WTC11 (cell line): ENCODE measurements around the gene GALNT3. TPM values are rescaled to one million over a fixed set of nuclear protein-coding genes. Genes with fewer than 3 reads are reported as not detected.
A peak's percentile ranks its signal among the peaks of the same experiment; 100 is the strongest.

Experiments
- ARID4B ChIP-seq: sonication (generic); formaldehyde crosslinking; IDR thresholded peaks from 2 replicates; pipeline ENCODE4 v1.8.0; 2023; ENCODE audit warnings: missing genetic modification reagents, mild to moderate bottlenecking, borderline replicate concordance
- E2F4 ChIP-seq: sonication (generic); formaldehyde crosslinking; IDR thresholded peaks from 2 replicates; pipeline ENCODE4 v1.8.1; 2022; ENCODE audit warnings: low read depth, mild to moderate bottlenecking, moderate library complexity, missing genetic modification reagents, borderline replicate concordance
- FOXK1 ChIP-seq: sonication (generic); formaldehyde crosslinking; IDR thresholded peaks from 2 replicates; pipeline ENCODE4 v1.8.0; 2022; ENCODE audit warnings: mild to moderate bottlenecking, moderate library complexity, missing genetic modification reagents
- GRHL2 ChIP-seq: fragments of 250-450 bp; sonication (Bioruptor Pico); IDR thresholded peaks from 2 replicates; pipeline ENCODE4 v1.8.0; 2022; ENCODE audit warnings: mild to moderate bottlenecking, moderate library complexity; ENCODE audit not compliant: insufficient replicate concordance, severe bottlenecking
- GTF2I ChIP-seq: fragments of 250-450 bp; sonication (Bioruptor Pico); conservative IDR thresholded peaks from 2 replicates; pipeline ENCODE4 v1.4.0; 2021; ENCODE audit warnings: mild to moderate bottlenecking
- HMGXB4 ChIP-seq: sonication (generic); formaldehyde crosslinking; IDR thresholded peaks from 2 replicates; pipeline ENCODE4 v1.8.1; 2023; ENCODE audit warnings: mild to moderate bottlenecking, moderate library complexity, missing genetic modification reagents
- MAX ChIP-seq: sonication (generic); formaldehyde crosslinking; IDR thresholded peaks from 2 replicates; pipeline ENCODE4 v1.8.0; 2022; ENCODE audit warnings: mild to moderate bottlenecking, missing genetic modification reagents
- MXD4 ChIP-seq: fragments of 250-450 bp; sonication (Bioruptor Pico); IDR thresholded peaks from 2 replicates; pipeline ENCODE4 v1.8.0; 2021; ENCODE audit warnings: mild to moderate bottlenecking, moderate library complexity, borderline replicate concordance
- RELA ChIP-seq: sonication (generic); formaldehyde crosslinking; IDR thresholded peaks from 2 replicates; pipeline ENCODE4 v1.8.1; 2022; ENCODE audit warnings: missing genetic modification reagents, mild to moderate bottlenecking, borderline replicate concordance
- SP1 ChIP-seq: sonication (generic); formaldehyde crosslinking; conservative IDR thresholded peaks from 2 replicates; pipeline ENCODE4 v1.8.1; 2022; ENCODE audit warnings: missing genetic modification reagents
- STAT6 ChIP-seq: sonication (generic); formaldehyde crosslinking; conservative IDR thresholded peaks from 2 replicates; pipeline ENCODE4 v1.8.1; 2023; ENCODE audit warnings: mild to moderate bottlenecking, low read depth, missing genetic modification reagents, moderate library complexity
- ZBTB21 ChIP-seq: sonication (generic); formaldehyde crosslinking; IDR thresholded peaks from 2 replicates; pipeline ENCODE4 v1.8.1; 2023; ENCODE audit warnings: mild to moderate bottlenecking, missing genetic modification reagents, borderline replicate concordance
- ZNF263 ChIP-seq: sonication (generic); formaldehyde crosslinking; IDR thresholded peaks from 2 replicates; pipeline ENCODE4 v1.8.1; 2022; ENCODE audit warnings: low read depth, mild to moderate bottlenecking, moderate library complexity, missing genetic modification reagents
- ZNF396 ChIP-seq: fragments of 250-450 bp; sonication (Bioruptor Pico); IDR thresholded peaks from 2 replicates; pipeline ENCODE4 v1.8.0; 2021; ENCODE audit warnings: mild to moderate bottlenecking, moderate library complexity, borderline replicate concordance
- ZNF671 ChIP-seq: fragments of 250-450 bp; sonication (Bioruptor Pico); IDR thresholded peaks from 2 replicates; pipeline ENCODE4 v1.8.0; 2021; ENCODE audit warnings: mild to moderate bottlenecking
- total RNA-seq: library from RNA; stranded (reverse); gene quantifications from 3 replicates; pipeline ENCODE4 v1.2.3, GENCODE V29; 2021
- TF ChIP-seq, protein P1 (sequence below): fragments of 250-450 bp; sonication (Bioruptor Pico); IDR thresholded peaks from 2 replicates; pipeline ENCODE4 v1.9.0; 2021; ENCODE audit warnings: mild to moderate bottlenecking
- TF ChIP-seq, protein P2 (sequence below): sonication (generic); formaldehyde crosslinking; IDR thresholded peaks from 2 replicates; pipeline ENCODE4 v1.8.1; 2023; ENCODE audit warnings: mild to moderate bottlenecking, missing genetic modification reagents, moderate library complexity
- TF ChIP-seq, protein P3 (sequence below): sonication (generic); formaldehyde crosslinking; IDR thresholded peaks from 2 replicates; pipeline ENCODE4 v1.8.1; 2022; ENCODE audit warnings: low read depth, missing genetic modification reagents, borderline replicate concordance
- TF ChIP-seq, protein P4 (sequence below): sonication (generic); formaldehyde crosslinking; IDR thresholded peaks from 2 replicates; pipeline ENCODE4 v1.8.0; 2022; ENCODE audit warnings: mild to moderate bottlenecking, missing genetic modification reagents

GALNT3 gene
- total RNA-seq, 1 experiment from 2014 or later, result 19.4 TPM

- TF ChIP-seq FOXK1 (CRISPR knock-in tag) (peak; percentile 65), MAX (CRISPR knock-in tag) (peak; percentile 81), STAT6 (CRISPR knock-in tag) (no peak), GTF2I (no peak), SP1 (CRISPR knock-in tag) (peak; percentile 79), RELA (CRISPR knock-in tag) (no peak; the same call in 1 of the 2 replicates), HMGXB4 (peak; percentile 93), ZNF263 (CRISPR knock-in tag) (0 out of 2 replicates have a peak, but pooled peaks have one; percentile 54), MXD4 (CRISPR knock-in tag) (no peak), ZNF671 (CRISPR knock-in tag) (no peak), ZBTB21 (CRISPR knock-in tag) (peak; percentile 27; the same call in 1 of the 2 replicates), ARID4B (CRISPR knock-in tag) (no peak), GRHL2 (CRISPR knock-in tag) (no peak), E2F4 (peak; percentile 74; the same call in 1 of the 2 replicates), ZNF396 (CRISPR knock-in tag) (no peak)
- TF ChIP-seq, protein P1, sequence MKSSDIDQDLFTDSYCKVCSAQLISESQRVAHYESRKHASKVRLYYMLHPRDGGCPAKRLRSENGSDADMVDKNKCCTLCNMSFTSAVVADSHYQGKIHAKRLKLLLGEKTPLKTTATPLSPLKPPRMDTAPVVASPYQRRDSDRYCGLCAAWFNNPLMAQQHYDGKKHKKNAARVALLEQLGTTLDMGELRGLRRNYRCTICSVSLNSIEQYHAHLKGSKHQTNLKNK, result no peak
- TF ChIP-seq, protein P2, sequence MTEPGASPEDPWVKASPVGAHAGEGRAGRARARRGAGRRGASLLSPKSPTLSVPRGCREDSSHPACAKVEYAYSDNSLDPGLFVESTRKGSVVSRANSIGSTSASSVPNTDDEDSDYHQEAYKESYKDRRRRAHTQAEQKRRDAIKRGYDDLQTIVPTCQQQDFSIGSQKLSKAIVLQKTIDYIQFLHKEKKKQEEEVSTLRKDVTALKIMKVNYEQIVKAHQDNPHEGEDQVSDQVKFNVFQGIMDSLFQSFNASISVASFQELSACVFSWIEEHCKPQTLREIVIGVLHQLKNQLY (CRISPR knock-in tag), result peak; percentile 94
- TF ChIP-seq, protein P3, sequence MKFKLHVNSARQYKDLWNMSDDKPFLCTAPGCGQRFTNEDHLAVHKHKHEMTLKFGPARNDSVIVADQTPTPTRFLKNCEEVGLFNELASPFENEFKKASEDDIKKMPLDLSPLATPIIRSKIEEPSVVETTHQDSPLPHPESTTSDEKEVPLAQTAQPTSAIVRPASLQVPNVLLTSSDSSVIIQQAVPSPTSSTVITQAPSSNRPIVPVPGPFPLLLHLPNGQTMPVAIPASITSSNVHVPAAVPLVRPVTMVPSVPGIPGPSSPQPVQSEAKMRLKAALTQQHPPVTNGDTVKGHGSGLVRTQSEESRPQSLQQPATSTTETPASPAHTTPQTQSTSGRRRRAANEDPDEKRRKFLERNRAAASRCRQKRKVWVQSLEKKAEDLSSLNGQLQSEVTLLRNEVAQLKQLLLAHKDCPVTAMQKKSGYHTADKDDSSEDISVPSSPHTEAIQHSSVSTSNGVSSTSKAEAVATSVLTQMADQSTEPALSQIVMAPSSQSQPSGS (CRISPR knock-in tag), result peak; percentile 64; the same call in 1 of the 2 replicates
- TF ChIP-seq, protein P4, sequence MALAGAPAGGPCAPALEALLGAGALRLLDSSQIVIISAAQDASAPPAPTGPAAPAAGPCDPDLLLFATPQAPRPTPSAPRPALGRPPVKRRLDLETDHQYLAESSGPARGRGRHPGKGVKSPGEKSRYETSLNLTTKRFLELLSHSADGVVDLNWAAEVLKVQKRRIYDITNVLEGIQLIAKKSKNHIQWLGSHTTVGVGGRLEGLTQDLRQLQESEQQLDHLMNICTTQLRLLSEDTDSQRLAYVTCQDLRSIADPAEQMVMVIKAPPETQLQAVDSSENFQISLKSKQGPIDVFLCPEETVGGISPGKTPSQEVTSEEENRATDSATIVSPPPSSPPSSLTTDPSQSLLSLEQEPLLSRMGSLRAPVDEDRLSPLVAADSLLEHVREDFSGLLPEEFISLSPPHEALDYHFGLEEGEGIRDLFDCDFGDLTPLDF (CRISPR knock-in tag), result no peak; the same call in 1 of the 2 replicates
Observed at GRCh38 chr2:165793779-165794535, at the start of gene GALNT3 (continued).
